Stimulated activated CD8-positive, alpha-beta memory T cell treated with anti-CD3 and anti-CD28 coated beads, Interleukin-2, amount 100 ng/mL, for 48 hours (primary cell): Measurements from ENCODE around the gene ZCWPW1.

Source experiments
- DNase-seq, 2 donors: peaks; one replicate each; pipeline ENCODE4 v3.0.0-alpha.2; 2020; ENCODE audit warnings: low read depth in 2 of 2

Gene ZCWPW1

GRCh38 chr7:100428199-100428966 is at the start of gene ZCWPW1:
Gene ZCWPW1, minus strand, starts transcription at chr7:100428703. Its CDS starts 8,054 bp downstream, at chr7:100420649.
- DNase-seq, result peak; percentile 95 to 96

- no peak for DNase-seq
These were observed 49.4 kb upstream of the ZCWPW1 start for GRCh38 chr7:100477871-100478267.

GRCh38 chr7:100476903-100477870 is 48.7 kb upstream of the ZCWPW1 start:
- DNase-seq, result peak; percentile 35 to 57

GRCh38 chr7:100476101-100476780 is 47.7 kb upstream of the ZCWPW1 start:
- DNase-seq, result no peak

GRCh38 chr7:100475549-100475948 is 47.0 kb upstream of the ZCWPW1 start:
- no peak for DNase-seq

- no peak for DNase-seq
These were observed 44.5 kb upstream of the ZCWPW1 start for GRCh38 chr7:100472854-100473499.

- DNase-seq, result no peak
These were observed 43.8 kb upstream of the ZCWPW1 start for GRCh38 chr7:100472121-100472851.

- DNase-seq, result no peak
These were observed 42.5 kb upstream of the ZCWPW1 start for GRCh38 chr7:100471021-100471420.

- DNase-seq, result peak; percentile 77 to 81
These were observed 40.9 kb upstream of the ZCWPW1 start for GRCh38 chr7:100469227-100470044.

GRCh38 chr7:100467638-100468373 is 39.3 kb upstream of the ZCWPW1 start:
- DNase-seq, result no peak

- no peak for DNase-seq
These were observed 38.4 kb upstream of the ZCWPW1 start for GRCh38 chr7:100466653-100467605.

- DNase-seq, result no peak
These were observed 37.3 kb upstream of the ZCWPW1 start for GRCh38 chr7:100465702-100466311.

GRCh38 chr7:100465299-100465698 is 36.8 kb upstream of the ZCWPW1 start:
- no peak for DNase-seq

- no peak for DNase-seq
These were observed 36.3 kb upstream of the ZCWPW1 start for GRCh38 chr7:100464791-100465190.

GRCh38 chr7:100464210-100464660 is 35.7 kb upstream of the ZCWPW1 start, which contains the start of gene SPACDR:
Gene SPACDR, minus strand, starts transcription at chr7:100464260. Its CDS starts 235 bp downstream, at chr7:100464025.
- no peak for DNase-seq

GRCh38 chr7:100457033-100457432 is 28.5 kb upstream of the ZCWPW1 start:
- no peak for DNase-seq

GRCh38 chr7:100456562-100456961 is 28.1 kb upstream of the ZCWPW1 start:
- DNase-seq, result no peak
